HG03521 (cell line): Measurements from ENCODE around the gene RAD50.
"Not testable (repeated sequence)": the region's sequence is repeated elsewhere in the genome, so short reads cannot be mapped to it uniquely, and the experiment has no call there.

Experiments used
- ATAC-seq: cut with Tn5 transposase; IDR thresholded peaks from one replicate; pipeline ENCODE4 v1.9.1; 2021; ENCODE audit warnings: mild to moderate bottlenecking, moderate library complexity; ENCODE audit not compliant: unreplicated experiment

The RAD50 gene

DNA sequence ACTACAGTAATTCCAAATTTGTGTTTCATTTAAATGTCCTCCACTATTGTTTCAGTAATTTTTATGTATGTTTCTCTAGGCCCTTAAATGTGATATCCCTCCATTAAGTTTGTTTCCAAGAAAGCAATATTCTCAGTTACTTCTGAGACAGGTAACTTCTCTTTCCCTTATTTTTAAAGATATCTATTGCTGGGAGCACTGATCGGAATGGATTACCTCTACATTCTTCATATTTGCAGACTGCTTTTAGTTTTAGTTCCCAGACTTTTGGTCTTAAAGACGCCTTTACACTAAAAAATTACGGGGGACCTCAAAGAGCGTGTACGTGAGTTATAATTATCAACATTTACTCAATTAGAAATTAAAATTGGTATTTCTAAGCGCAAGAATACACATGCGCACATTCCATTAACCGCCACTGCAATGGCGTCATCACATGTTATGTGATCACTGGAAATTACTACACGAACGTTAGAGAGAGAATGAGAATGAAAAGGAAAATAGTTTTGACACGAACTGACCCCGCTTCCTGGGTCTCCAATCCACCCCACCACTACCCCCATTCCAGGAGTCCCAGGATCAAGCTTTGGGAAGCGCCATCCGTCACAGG, 519 bp upstream of the RAD50 start:
- no peak for ATAC-seq

DNA sequence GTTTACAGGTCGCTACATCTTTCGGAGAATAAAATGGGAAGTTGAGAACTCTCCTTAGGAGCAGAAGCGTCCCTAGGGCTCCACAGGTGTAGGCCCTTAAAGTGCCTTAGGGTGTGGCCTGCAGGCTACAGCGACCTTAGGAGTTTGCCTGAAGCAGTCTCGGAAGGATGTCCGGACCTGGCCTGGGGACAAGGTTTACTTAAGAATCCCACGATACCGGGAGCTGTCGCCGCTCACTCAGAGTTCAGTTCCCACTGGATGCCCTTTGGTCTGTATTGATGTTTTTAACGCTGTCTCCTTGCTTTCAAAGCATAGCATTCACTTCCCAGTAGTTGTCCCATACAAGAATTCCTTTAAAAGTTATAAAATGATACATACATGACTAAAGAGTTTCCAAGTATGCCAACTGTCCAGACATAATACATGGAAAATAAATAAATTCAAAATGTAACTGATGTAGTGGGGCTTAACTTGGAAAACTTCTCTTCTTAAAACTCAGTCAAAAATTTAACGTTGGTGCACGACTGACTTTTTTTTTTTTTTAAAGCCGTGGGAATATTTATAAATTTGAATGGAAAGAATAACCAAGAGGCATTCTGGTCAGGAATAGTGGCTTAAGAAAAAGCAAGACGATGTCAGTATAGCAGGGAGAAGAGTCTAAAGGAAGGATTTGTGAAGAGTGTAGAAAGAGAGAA, 848 bp downstream of the RAD50 start:
- no peak for ATAC-seq

- no peak for ATAC-seq
Observed at GRCh38 chr5:132559383-132560060, 2.7 kb downstream of the RAD50 start.

DNA sequence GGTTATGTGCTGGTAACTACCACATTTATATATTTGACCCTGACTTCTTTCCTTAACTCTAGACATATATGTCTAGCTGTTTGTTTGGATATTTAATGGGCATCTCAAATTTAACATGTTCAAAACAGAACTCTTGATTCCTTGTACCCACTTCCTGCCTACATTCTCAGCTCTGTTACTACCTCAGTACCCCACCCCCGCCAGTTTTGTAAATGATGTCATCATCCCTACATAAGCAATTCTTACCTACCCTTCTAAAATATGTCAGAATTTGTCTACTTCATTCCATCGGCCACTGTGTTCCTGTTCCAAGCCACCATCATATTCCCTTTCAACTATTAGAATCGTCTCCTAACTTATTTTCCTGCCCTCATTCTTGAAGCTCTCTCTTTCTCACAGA, 4.8 kb downstream of the RAD50 start:
- no peak for ATAC-seq

GRCh38 chr5:132564555-132564954, 7.8 kb downstream of the RAD50 start:
- ATAC-seq: not testable (repeated sequence)

- ATAC-seq: no peak
Observed at GRCh38 chr5:132566657-132567056, 9.9 kb downstream of the RAD50 start.

DNA sequence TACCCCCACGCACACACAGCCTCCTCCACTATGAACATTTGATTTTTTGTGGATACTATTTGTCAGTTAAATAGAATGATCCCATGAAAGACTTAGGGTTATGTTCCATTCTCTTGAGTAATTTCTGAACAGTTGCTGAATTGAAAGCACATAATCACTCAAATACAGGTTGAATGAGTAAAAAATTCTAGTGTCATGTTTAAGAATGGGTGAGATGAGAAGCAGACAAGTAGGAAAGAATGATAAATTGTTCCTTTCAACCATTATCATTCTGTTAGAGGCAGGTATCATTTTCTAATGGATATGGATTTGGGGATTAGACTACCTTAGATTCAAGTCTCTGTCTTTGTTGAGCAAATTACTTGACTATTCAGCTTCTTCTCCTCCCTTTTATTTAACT, 19.3 kb downstream of the RAD50 start:
- ATAC-seq: no peak

DNA sequence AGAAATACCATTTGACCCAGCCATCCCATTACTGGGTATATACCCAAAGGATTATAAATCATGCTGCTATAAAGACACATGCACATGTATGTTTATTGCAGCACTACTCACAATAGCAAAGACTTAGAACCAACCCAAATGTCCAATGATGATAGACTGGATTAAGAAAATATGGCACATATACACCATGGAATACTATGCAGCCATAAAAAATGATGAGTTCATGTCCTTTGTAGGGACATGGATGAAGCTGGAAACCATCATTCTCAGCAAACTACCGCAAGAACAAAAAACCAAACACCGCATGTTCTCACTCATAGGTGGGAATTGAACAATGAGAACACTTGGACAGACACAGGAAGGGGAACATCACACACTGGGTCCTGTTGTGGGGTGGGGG, 27.8 kb downstream of the RAD50 start:
- ATAC-seq: not testable (repeated sequence)

GRCh38 chr5:132586063-132586462, 29.3 kb downstream of the RAD50 start:
- ATAC-seq: no peak

GRCh38 chr5:132589467-132589866, 32.7 kb downstream of the RAD50 start:
- ATAC-seq: no peak

- ATAC-seq: no peak
Observed at GRCh38 chr5:132591145-132591544, 34.4 kb downstream of the RAD50 start.

DNA sequence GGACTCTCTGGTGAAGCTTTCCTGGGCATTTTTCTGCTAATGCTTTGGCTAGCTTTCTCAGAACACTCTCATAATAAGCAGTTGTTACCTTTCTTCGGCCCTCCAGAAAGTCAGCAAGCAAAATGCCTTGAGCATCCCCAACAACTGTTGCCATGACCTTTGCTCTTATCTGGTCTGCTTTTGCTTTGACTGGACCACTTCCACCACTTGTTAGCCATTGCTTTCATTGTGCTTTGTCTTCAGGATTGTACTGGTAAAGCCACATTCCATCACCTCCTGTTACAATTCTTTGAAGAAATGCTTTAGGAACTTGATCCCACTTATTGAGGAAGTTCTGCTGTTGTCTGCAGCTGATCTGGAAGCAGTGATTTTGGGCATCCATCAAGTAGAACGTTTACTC, 35.7 kb downstream of the RAD50 start:
- ATAC-seq: no peak

DNA sequence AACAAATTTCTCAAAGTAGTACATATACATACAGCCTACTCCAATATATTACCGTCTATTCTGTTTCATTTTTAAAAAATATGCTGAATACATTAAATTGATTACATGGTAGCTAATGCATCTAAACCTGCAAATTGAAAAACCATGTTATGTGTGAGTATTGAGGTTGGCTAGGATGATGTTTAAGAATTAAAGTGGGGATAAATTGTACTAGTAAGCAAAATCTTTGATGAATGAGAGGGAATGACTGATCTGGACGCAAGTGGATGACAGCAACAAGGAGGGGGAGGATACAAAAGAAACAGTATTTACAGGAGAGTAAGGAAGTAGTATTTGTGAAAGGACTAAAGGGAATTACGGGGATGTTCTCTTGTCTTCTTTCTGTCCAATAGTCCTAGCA, 37.4 kb downstream of the RAD50 start:
- no peak for ATAC-seq

GRCh38 chr5:132595624-132596023, 38.8 kb downstream of the RAD50 start:
- ATAC-seq: no peak

- no peak for ATAC-seq
Observed at GRCh38 chr5:132601071-132601728, 44.4 kb downstream of the RAD50 start.

GRCh38 chr5:132607095-132607494, 50.3 kb downstream of the RAD50 start:
- no peak for ATAC-seq

DNA sequence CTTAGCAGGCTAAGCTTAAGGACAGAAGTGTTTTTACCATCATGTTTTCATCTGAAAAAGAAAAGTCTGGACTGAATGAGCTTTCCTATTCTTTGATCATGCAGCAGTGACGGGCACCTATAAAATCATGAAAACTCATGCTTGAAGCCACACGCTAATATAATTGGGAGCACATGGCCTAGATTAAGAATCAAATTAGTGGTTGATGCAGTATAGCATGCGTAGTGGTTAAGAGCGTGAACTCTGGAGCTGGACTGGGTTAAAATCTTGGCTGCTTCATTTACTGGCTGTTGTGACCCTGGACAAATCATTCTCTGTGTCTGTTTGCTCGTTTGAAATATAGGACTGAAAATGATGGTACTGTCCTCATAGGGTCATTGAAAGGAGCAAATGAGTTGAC, 51.3 kb downstream of the RAD50 start:
- no peak for ATAC-seq

GRCh38 chr5:132611965-132612364, 55.2 kb downstream of the RAD50 start:
- ATAC-seq: no peak

GRCh38 chr5:132612846-132613245, 56.1 kb downstream of the RAD50 start:
- no peak for ATAC-seq

- ATAC-seq: no peak
Observed at GRCh38 chr5:132621699-132622098, 64.9 kb downstream of the RAD50 start.

DNA sequence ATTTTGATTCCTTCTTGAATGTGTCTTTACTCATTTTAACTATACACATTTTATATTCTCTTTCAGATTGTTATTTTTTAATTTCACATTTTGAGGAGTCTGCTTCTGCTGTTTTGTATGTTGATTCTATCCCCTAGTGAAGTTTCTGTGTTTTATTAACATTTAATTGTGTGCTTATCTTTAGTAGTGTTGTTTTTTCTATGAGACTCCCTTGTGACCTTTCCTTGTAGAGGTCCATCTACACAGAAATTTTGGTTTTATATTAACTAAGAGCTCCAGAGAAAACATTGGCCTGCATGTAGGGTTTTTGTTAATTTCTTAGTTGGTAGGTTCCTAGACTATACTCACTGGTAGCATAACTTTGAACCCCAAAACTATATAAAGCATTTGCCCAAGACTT, 65.8 kb downstream of the RAD50 start:
- no peak for ATAC-seq

- ATAC-seq: no peak
Observed at GRCh38 chr5:132627470-132627869, 70.7 kb downstream of the RAD50 start.
